HEK293T (cell line): Measurements from ENCODE around the gene RBM41.
"Not testable (repeated sequence)": the region's sequence is repeated elsewhere in the genome, so short reads cannot be mapped to it uniquely, and the experiment has no call there.

Source experiments
- CTCF ChIA-PET: fragments of 350-600 bp; formaldehyde crosslinking; extraction: SDS; loops from one replicate; lab custom pipeline; 2021; ENCODE audit warnings: antibody characterized with exemption, inconsistent platforms; lab: Yijun Ruan, JAX
- POLR2A ChIA-PET: fragments of 350-600 bp; formaldehyde crosslinking; extraction: SDS; loops from one replicate; lab custom pipeline; 2020; ENCODE audit warnings: antibody characterized with exemption, inconsistent platforms; lab: Yijun Ruan, JAX
- DNase-seq: peaks from one replicate; pipeline ENCODE4 v3.0.0; 2012; ENCODE audit warnings: mixed read lengths; ENCODE audit errors: extremely low spot score
- ARNT ChIP-seq: fragments of 450-650 bp; IDR thresholded peaks from 2 replicates; pipeline ENCODE4 v1.6.1; 2017; ENCODE audit warnings: mild to moderate bottlenecking
- BHLHE40 ChIP-seq: fragments of 450-650 bp; IDR thresholded peaks from 2 replicates; pipeline ENCODE4 v1.6.1; 2016; ENCODE audit warnings: mild to moderate bottlenecking, moderate library complexity, borderline replicate concordance
- CTBP1 ChIP-seq: fragments of 450-650 bp; IDR thresholded peaks from 2 replicates; pipeline ENCODE4 v1.6.1; 2016; ENCODE audit warnings: borderline replicate concordance
- ELF4 ChIP-seq: fragments of 450-650 bp; IDR thresholded peaks from 2 replicates; pipeline ENCODE4 v1.6.1; 2017; ENCODE audit warnings: antibody characterized with exemption
- FOXA1 ChIP-seq: fragments of 450-650 bp; IDR thresholded peaks from 2 replicates; pipeline ENCODE4 v1.6.1; 2016; ENCODE audit warnings: mild to moderate bottlenecking
- FOXK2 ChIP-seq: fragments of 450-650 bp; IDR thresholded peaks from 2 replicates; pipeline ENCODE4 v1.6.1; 2016; ENCODE audit warnings: mild to moderate bottlenecking
- FOXM1 ChIP-seq: fragments of 450-650 bp; IDR thresholded peaks from 2 replicates; pipeline ENCODE4 v1.6.1; 2017; ENCODE audit warnings: mild to moderate bottlenecking, borderline replicate concordance
- HDGF ChIP-seq: fragments of 450-650 bp; IDR thresholded peaks from 2 replicates; pipeline ENCODE4 v1.6.1; 2017; ENCODE audit warnings: antibody characterized with exemption, borderline replicate concordance
- L3MBTL2 ChIP-seq: fragments of 450-650 bp; conservative IDR thresholded peaks from 2 replicates; pipeline ENCODE4 v1.6.1; 2016; ENCODE audit warnings: mild to moderate bottlenecking
- LEF1 ChIP-seq: fragments of 450-650 bp; IDR thresholded peaks from 2 replicates; pipeline ENCODE4 v1.6.1; 2017; ENCODE audit warnings: mild to moderate bottlenecking, borderline replicate concordance
- NFRKB ChIP-seq: fragments of 450-650 bp; IDR thresholded peaks from 2 replicates; pipeline ENCODE4 v1.6.1; 2016; ENCODE audit warnings: mild to moderate bottlenecking, moderate library complexity
- PKNOX1 ChIP-seq: fragments of 450-650 bp; IDR thresholded peaks from 2 replicates; pipeline ENCODE4 v1.6.1; 2016
- SP1 ChIP-seq: fragments of 450-650 bp; IDR thresholded peaks from 2 replicates; pipeline ENCODE4 v1.6.1; 2017
- SUZ12 ChIP-seq: fragments of 450-650 bp; IDR thresholded peaks from 2 replicates; pipeline ENCODE4 v1.6.1; 2016; ENCODE audit warnings: mild to moderate bottlenecking
- TARDBP ChIP-seq: fragments of 450-650 bp; IDR thresholded peaks from 2 replicates; pipeline ENCODE4 v1.6.1; 2016
- ZNF384 ChIP-seq: fragments of 450-650 bp; IDR thresholded peaks from 2 replicates; pipeline ENCODE4 v1.6.1; 2016

The RBM41 gene

GRCh38 chrX:107107459-107107858 lies 11.2 kb downstream of the RBM41 start:
- ChIA-PET POLR2A (no interaction called here), CTCF (no interaction called here)

GRCh38 chrX:107102980-107103379 lies 15.6 kb downstream of the RBM41 start:
- ChIA-PET CTCF (interaction anchor here (1.0 kb wide), 1 partner anchor 222 kb away, joined by 6 read pairs; no protein-coding TSS in a partner anchor), POLR2A (no interaction called here)
- DNase-seq, result no peak
- TF ChIP-seq NFRKB (no peak), ZNF384 (no peak), TARDBP (no peak), SUZ12 (no peak), PKNOX1 (no peak), CTBP1 (no peak), HDGF (no peak), ARNT (no peak), BHLHE40 (no peak), FOXM1 (no peak), FOXA1 (no peak), L3MBTL2 (no peak), SP1 (no peak)

More at GRCh38 chrX:107107459-107107858, 11.2 kb downstream of the RBM41 start:
- DNase-seq, result no peak
- TF ChIP-seq TARDBP, result no peak
- no peak for TF ChIP-seq PKNOX1
- TF ChIP-seq L3MBTL2, result no peak
- TF ChIP-seq FOXM1, result no peak
- no peak for TF ChIP-seq HDGF
- no peak for TF ChIP-seq CTBP1
- no peak for TF ChIP-seq FOXK2
- no peak for TF ChIP-seq SP1
- no peak for TF ChIP-seq ARNT
- no peak for TF ChIP-seq ZNF384
- TF ChIP-seq BHLHE40, result no peak
- no peak for TF ChIP-seq NFRKB
- no peak for TF ChIP-seq LEF1
- TF ChIP-seq ELF4, result no peak
- no peak for TF ChIP-seq FOXA1
- TF ChIP-seq SUZ12, result no peak

GRCh38 chrX:107076158-107076557 lies 42.5 kb downstream of the RBM41 start:
- TF ChIP-seq SP1, result no peak
- TF ChIP-seq NFRKB, result no peak
- no peak for TF ChIP-seq FOXA1
- TF ChIP-seq ELF4, result no peak
- TF ChIP-seq FOXM1, result no peak
- TF ChIP-seq ARNT, result no peak
- no peak for TF ChIP-seq SUZ12
- no peak for TF ChIP-seq PKNOX1
- no peak for TF ChIP-seq ZNF384
- TF ChIP-seq L3MBTL2, result no peak
- no peak for TF ChIP-seq TARDBP
- no peak for TF ChIP-seq FOXK2
- TF ChIP-seq LEF1, result no peak
- no peak for TF ChIP-seq HDGF
- TF ChIP-seq BHLHE40, result no peak
- TF ChIP-seq CTBP1, result no peak
- POLR2A ChIA-PET, result no interaction called here
- DNase-seq, result no peak
- CTCF ChIA-PET, result interaction anchor here (0.6 kb wide), 1 partner anchor 17 kb away, joined by 3 read pairs; no protein-coding TSS in a partner anchor

- POLR2A ChIA-PET, CTCF ChIA-PET, DNase-seq: not testable (repeated sequence)
Measured at GRCh38 chrX:107057731-107058130, 60.9 kb downstream of the RBM41 start.

- TF ChIP-seq LEF1 (no peak), ELF4 (no peak), CTBP1 (no peak), SUZ12 (no peak), HDGF (no peak), BHLHE40 (no peak), FOXM1 (no peak), FOXA1 (no peak), TARDBP (no peak)
- DNase-seq, result no peak
- ChIA-PET CTCF (no interaction called here), POLR2A (no interaction called here)
Measured at GRCh38 chrX:107054978-107055377, 63.6 kb downstream of the RBM41 start.

- POLR2A ChIA-PET, result no interaction called here
- DNase-seq, result no peak
- CTCF ChIA-PET, result no interaction called here
- TF ChIP-seq NFRKB (no peak), BHLHE40 (no peak), SP1 (no peak), ELF4 (no peak), FOXK2 (no peak), ZNF384 (no peak), FOXA1 (no peak), HDGF (no peak), L3MBTL2 (no peak)
Measured at GRCh38 chrX:107050195-107050709, 68.4 kb downstream of the RBM41 start.
